Activated CD8-positive, alpha-beta T cell treated with anti-CD3 and anti-CD28 coated beads for 36 hours (primary cell): ENCODE measurements around the gene STAMBPL1. TPM values are rescaled to one million over a fixed set of nuclear protein-coding genes. Genes with fewer than 3 reads are reported as not detected.
"Not testable (repeated sequence)": the region's sequence is repeated elsewhere in the genome, so short reads cannot be mapped to it uniquely, and the experiment has no call there.

Experiments
- ATAC-seq: fragments of 200-7000 bp; cut with Tn5 transposase; one replicate; pipeline ENCODE4 v1.10.0; 2021; ENCODE audit warnings: mild to moderate bottlenecking, moderate library complexity
- CTCF ChIA-PET: fragments of 350-600 bp; sonication (Branson Sonifier 250); formaldehyde crosslinking; loops from one replicate; lab custom pipeline; 2021; ENCODE audit warnings: antibody characterized with exemption; lab: Charles Lee
- POLR2A ChIA-PET: fragments of 350-600 bp; sonication (Branson Sonifier 250); formaldehyde crosslinking; loops from one replicate; lab custom pipeline; 2021; ENCODE audit warnings: antibody characterized with exemption; lab: Charles Lee
- DNase-seq: peaks from one replicate; pipeline ENCODE4 v3.0.0-alpha.2; 2020
- H3K27ac Mint-ChIP-seq: one replicate; pipeline ENCODE4 v1.8.0; 2021; ENCODE audit warnings: mild to moderate bottlenecking, mixed read lengths
- H3K27me3 Mint-ChIP-seq: one replicate; pipeline ENCODE4 v1.8.0; 2021; ENCODE audit warnings: mixed read lengths
- H3K36me3 Mint-ChIP-seq: one replicate; pipeline ENCODE4 v1.8.0; 2021; ENCODE audit warnings: low read depth, mixed read lengths
- H3K4me1 Mint-ChIP-seq: one replicate; pipeline ENCODE4 v1.8.0; 2021; ENCODE audit warnings: low read depth, mixed read lengths
- H3K4me3 Mint-ChIP-seq: one replicate; pipeline ENCODE4 v1.8.0; 2021; ENCODE audit warnings: mild to moderate bottlenecking, moderate library complexity, mixed read lengths
- H3K9me3 Mint-ChIP-seq: one replicate; pipeline ENCODE4 v1.8.0; 2021; ENCODE audit warnings: mixed read lengths
- intact Hi-C: fragments of 100-400 bp; cut with micrococcal nuclease; formaldehyde crosslinking; loops from one replicate; pipeline ENCODE4 v1.10.0; 2022
- total RNA-seq, 2 experiments: library from RNA; stranded (reverse); gene quantifications; one replicate each; pipeline ENCODE4 v1.2.3, GENCODE V29; 2021
- TF ChIP-seq, protein P1 (sequence below): fragments of 200-600 bp; IDR thresholded peaks from one replicate; pipeline ENCODE4 v1.8.0; 2022; ENCODE audit warnings: antibody characterized with exemption, mild to moderate bottlenecking

Gene STAMBPL1
- total RNA-seq, 2 experiments from 2014 or later, result 71.1 to 76.5 TPM

DNA sequence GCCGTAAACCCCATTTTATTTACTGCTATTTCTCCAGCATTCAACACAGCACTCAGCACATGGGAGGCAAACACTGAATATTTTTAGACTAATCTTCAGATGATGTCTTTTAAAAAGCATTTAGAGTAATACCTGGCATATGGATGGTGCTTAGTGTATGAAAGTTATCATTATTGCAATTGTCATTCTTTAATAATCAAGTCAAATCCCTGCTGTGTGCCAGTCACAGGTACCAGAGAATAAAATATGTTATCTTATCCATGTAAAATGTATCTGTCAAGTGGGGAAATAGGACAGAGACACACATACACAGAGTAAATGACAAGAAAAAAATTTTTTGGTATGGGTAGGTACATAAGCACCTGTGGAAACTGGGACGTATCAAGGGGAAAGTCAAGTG, 46.9 kb upstream of the STAMBPL1 start:
- ChIA-PET CTCF (interaction anchor here (2.6 to 11.9 kb wide), 3 partner anchors 67 to 105 kb away, joined by 9 to 432 read pairs (median 13); no protein-coding TSS in a partner anchor), POLR2A (interaction anchor here (0.6 to 1.0 kb wide), 3 partner anchors 67 to 95 kb away, joined by 3 read pairs; no protein-coding TSS in a partner anchor)
- ATAC-seq (no peak), DNase-seq (no peak)
- Mint-ChIP-seq H3K4me3 (no peak overlapping the region), H3K36me3 (no peaks in the 10 kb centered on the region), H3K4me1 (peaks cover 43% of the 10 kb centered on the region), H3K27ac (peak overlapping the region; percentile 43), H3K27me3 (no peaks in the 10 kb centered on the region), H3K9me3 (no peaks in the 10 kb centered on the region)
- TF ChIP-seq, protein P1, sequence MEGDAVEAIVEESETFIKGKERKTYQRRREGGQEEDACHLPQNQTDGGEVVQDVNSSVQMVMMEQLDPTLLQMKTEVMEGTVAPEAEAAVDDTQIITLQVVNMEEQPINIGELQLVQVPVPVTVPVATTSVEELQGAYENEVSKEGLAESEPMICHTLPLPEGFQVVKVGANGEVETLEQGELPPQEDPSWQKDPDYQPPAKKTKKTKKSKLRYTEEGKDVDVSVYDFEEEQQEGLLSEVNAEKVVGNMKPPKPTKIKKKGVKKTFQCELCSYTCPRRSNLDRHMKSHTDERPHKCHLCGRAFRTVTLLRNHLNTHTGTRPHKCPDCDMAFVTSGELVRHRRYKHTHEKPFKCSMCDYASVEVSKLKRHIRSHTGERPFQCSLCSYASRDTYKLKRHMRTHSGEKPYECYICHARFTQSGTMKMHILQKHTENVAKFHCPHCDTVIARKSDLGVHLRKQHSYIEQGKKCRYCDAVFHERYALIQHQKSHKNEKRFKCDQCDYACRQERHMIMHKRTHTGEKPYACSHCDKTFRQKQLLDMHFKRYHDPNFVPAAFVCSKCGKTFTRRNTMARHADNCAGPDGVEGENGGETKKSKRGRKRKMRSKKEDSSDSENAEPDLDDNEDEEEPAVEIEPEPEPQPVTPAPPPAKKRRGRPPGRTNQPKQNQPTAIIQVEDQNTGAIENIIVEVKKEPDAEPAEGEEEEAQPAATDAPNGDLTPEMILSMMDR, result no peak
- intact Hi-C loops, result no loop called here

DNA sequence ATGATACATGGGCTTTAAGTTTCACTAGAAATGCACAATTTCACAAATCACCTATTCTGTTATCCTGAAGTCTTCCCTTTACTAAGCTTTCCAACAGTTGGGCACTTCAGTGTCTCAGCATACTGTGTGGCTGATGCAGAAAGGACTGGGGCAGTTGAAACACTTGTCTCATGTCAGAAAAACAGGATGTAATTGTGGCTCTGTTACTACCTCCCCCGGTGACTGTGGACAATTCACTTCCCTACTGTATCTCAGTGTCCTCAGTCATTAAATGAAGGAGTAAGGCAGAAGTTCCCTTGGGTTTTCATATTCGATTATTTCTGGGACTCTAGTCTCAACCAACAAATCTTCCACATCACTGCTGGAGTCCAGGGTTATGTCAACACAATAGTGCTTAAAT, 46.3 kb upstream of the STAMBPL1 start:
- Mint-ChIP-seq H3K27ac (peak overlapping the region; percentile 29), H3K4me3 (no peak overlapping the region), H3K9me3 (no peaks in the 10 kb centered on the region), H3K4me1 (peaks cover 37% of the 10 kb centered on the region), H3K36me3 (no peaks in the 10 kb centered on the region), H3K27me3 (no peaks in the 10 kb centered on the region)
- CTCF ChIA-PET, result interaction anchor here (0.8 to 11.9 kb wide), 15 partner anchors 10 to 196 kb away, joined by 3 to 432 read pairs (median 12); partner anchors contain the start of gene STAMBPL1
- POLR2A ChIA-PET, result no interaction called here
- ATAC-seq (no peak), DNase-seq (no peak)
- TF ChIP-seq, protein P1, result no peak
- intact Hi-C loops, result no loop called here

DNA sequence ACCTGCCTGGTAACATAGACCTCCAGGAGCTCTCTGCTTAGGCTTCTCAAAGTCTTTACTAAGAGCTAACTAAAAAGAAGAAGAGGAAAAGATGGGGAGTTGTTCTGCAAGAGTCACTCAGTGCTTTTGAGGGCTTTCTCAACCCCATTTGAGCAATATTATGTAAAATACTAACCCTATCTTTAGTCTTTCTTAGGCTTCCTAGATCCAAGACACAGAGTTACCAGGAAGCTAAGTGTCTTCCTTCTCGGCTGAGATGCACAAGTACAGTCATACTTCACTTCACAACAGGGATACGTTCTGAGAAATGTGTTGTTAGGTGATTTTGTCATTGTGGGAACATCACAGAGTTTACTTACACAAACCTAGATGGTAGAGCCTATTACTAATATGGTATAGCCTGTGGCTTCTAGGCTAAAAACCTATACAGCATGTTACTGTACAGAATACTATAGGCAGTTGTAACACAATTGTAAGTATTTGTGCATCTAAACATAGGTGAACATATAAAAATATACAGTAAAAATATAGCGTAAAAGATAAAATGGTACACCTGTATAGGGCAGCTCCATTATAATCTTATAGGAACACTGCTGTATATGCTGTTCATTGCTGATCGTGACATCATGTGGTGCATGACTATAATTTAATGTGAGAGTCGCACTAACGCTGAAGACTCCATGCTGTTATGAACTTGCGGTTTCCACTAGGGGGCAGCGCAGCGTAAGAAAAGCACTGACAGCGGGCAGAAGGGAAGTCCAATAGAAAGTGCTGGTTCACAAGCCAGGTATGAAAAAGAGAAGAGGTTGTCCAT, 44.7 kb upstream of the STAMBPL1 start:
- ChIA-PET CTCF (interaction anchor here (0.6 to 11.9 kb wide), 63 partner anchors 9 to 379 kb away, joined by 3 to 432 read pairs (median 5); partner anchors contain the start of genes ANKRD22 and STAMBPL1), POLR2A (interaction anchor here (0.7 to 1.5 kb wide), 8 partner anchors 36 to 98 kb away, joined by 3 to 4 read pairs (median 4); no protein-coding TSS in a partner anchor)
- H3K9me3 Mint-ChIP-seq, result no peaks in the 10 kb centered on the region
- no peak overlapping the region for H3K4me3 Mint-ChIP-seq
- TF ChIP-seq, protein P1, result peak; percentile 86
- DNase-seq (peak; percentile 95), ATAC-seq (peak; percentile 84)
- intact Hi-C loops, result loop anchor here (1.0 to 5.0 kb wide), 4 partner anchors 45 to 382 kb away; partner anchors contain the start of genes FAS and STAMBPL1
- H3K27ac Mint-ChIP-seq, result no peak overlapping the region
- H3K36me3 Mint-ChIP-seq, result no peaks in the 10 kb centered on the region
- H3K27me3 Mint-ChIP-seq, result no peaks in the 10 kb centered on the region
- H3K4me1 Mint-ChIP-seq, result peaks cover 35% of the 10 kb centered on the region

DNA sequence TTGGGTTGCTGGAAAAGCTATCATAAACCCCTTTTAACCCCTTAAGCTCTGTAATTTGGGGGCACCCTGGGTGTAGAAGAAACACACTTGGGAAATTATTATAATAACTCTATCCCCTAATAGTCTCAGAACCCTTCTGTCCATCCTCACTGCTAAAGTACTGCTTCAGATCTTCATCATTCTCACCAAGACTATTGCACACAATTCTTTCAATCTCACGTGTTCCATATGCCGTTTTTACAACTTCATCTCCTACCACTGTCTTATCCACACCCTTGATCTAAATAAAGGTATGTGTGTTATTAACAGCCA, 44.2 kb upstream of the STAMBPL1 start:
- Mint-ChIP-seq H3K27me3 (no peaks in the 10 kb centered on the region), H3K4me1 (peaks cover 32% of the 10 kb centered on the region), H3K36me3 (no peaks in the 10 kb centered on the region), H3K27ac (no peak overlapping the region), H3K4me3 (no peak overlapping the region), H3K9me3 (no peaks in the 10 kb centered on the region)
- peak; percentile 2 for ATAC-seq
- CTCF ChIA-PET, result interaction anchor here (0.6 to 11.9 kb wide), 50 partner anchors 9 to 378 kb away, joined by 3 to 432 read pairs (median 6); partner anchors contain the start of genes ANKRD22 and STAMBPL1
- DNase-seq, result no peak
- intact Hi-C loops, result loop anchor here (1.0 to 5.0 kb wide), 4 partner anchors 44 to 381 kb away; partner anchors contain the start of genes FAS and STAMBPL1
- TF ChIP-seq, protein P1, result peak; percentile 5
- POLR2A ChIA-PET, result interaction anchor here (0.7 to 1.5 kb wide), 4 partner anchors 52 to 97 kb away, joined by 3 to 4 read pairs (median 4); no protein-coding TSS in a partner anchor

DNA sequence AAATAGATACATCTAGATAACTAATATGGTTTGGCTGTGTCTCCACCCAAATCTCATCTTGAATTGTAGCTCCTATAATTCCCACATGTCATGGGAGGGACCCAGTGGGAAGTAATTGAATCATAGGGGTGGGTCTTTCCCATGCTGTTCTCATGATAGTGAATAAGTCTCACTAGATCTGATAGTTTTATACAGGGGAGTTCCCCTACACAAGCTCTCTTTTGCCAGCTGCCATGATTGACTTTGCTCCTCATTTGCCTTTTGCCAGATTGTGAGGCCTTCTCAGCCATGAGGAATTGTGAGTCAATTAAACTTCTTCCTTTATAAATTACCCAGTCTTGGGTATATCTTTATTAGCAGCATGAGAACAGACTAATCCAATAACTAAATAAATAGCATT, 42.4 kb upstream of the STAMBPL1 start:
- ChIA-PET CTCF (interaction anchor here (0.9 to 11.9 kb wide), 15 partner anchors 11 to 380 kb away, joined by 3 to 432 read pairs (median 17); partner anchors contain the start of gene STAMBPL1), POLR2A (interaction anchor here (1.4 to 1.5 kb wide), 2 partner anchors 42 to 83 kb away, joined by 3 to 5 read pairs; partner anchors contain the start of gene STAMBPL1)
- not testable (repeated sequence) for H3K27ac Mint-ChIP-seq, ATAC-seq, DNase-seq, H3K9me3 Mint-ChIP-seq, H3K27me3 Mint-ChIP-seq, H3K4me3 Mint-ChIP-seq, H3K36me3 Mint-ChIP-seq
- H3K4me1 Mint-ChIP-seq, result peaks cover 28% of the 10 kb centered on the region
- intact Hi-C loops, result loop anchor here (5.0 kb wide), 2 partner anchors 155 to 380 kb away; partner anchors contain the start of gene FAS
